Liver (tissue), 9 donors: ENCODE results near the gene AXIN1. TPM values are rescaled to one million over a fixed set of nuclear protein-coding genes. Genes with fewer than 3 reads are reported as not detected.
A peak's percentile ranks its signal among the peaks of the same experiment; 100 is the strongest.

Experiments used
- DNase-seq: peaks from one replicate; pipeline ENCODE4 v3.0.0-alpha.2; 2017; ENCODE audit warnings: low spot score
- H3K27ac ChIP-seq, 2 donors: one replicate each; pipeline ENCODE4 v1.7.0; 2013; ENCODE audit warnings: inconsistent platforms in 2 of 2, low read length in 2 of 2, control low read depth in 1 of 2, low read depth in 1 of 2, mild to moderate bottlenecking in 1 of 2
- H3K27me3 ChIP-seq, 4 donors: one replicate each; pipeline versions ENCODE4 v1.6.1 to v1.7.0; 2013; ENCODE audit warnings: low read length in 3 of 4, inconsistent platforms in 1 of 4, mild to moderate bottlenecking in 1 of 4, moderate library complexity in 1 of 4; ENCODE audit not compliant: control insufficient read depth in 4 of 4, insufficient read depth in 4 of 4
- H3K36me3 ChIP-seq, 4 donors: one replicate each; pipeline versions ENCODE4 v1.6.1 to v1.7.0; 2013; ENCODE audit warnings: low read length in 3 of 4, mild to moderate bottlenecking in 3 of 4, low read depth in 1 of 4, moderate library complexity in 1 of 4; ENCODE audit not compliant: control insufficient read depth in 4 of 4, insufficient read depth in 3 of 4
- H3K4me1 ChIP-seq, 4 donors: one replicate each; pipeline versions ENCODE4 v1.6.1 to v1.7.0; 2013; ENCODE audit warnings: low read length in 3 of 4, mild to moderate bottlenecking in 3 of 4, moderate library complexity in 1 of 4; ENCODE audit not compliant: control insufficient read depth in 4 of 4, insufficient read depth in 4 of 4
- H3K4me3 ChIP-seq, 3 donors: one replicate each; pipeline versions ENCODE4 v1.6.1 to v1.7.0; 2013; ENCODE audit warnings: low read length in 3 of 3, control low read depth in 1 of 3, low read depth in 1 of 3, mild to moderate bottlenecking in 1 of 3
- H3K9ac ChIP-seq, 2 donors: one replicate each; pipeline ENCODE4 v1.7.0; 2013; ENCODE audit warnings: low read length in 2 of 2, mild to moderate bottlenecking in 2 of 2, moderate library complexity in 2 of 2, control low read depth in 1 of 2, low read depth in 1 of 2
- H3K9me3 ChIP-seq, 4 donors: one replicate each; pipeline versions ENCODE4 v1.6.1 to v1.7.0; 2013; ENCODE audit warnings: low read length in 3 of 4; ENCODE audit not compliant: control insufficient read depth in 4 of 4
- ATF3 ChIP-seq: IDR thresholded peaks from 2 replicates; pipeline ENCODE4 v1.6.1; 2016; ENCODE audit warnings: antibody characterized with exemption
- CTCF ChIP-seq: fragments of 150-350 bp; IDR thresholded peaks from 2 replicates; pipeline ENCODE4 v1.5.1; 2017; ENCODE audit warnings: improper control_type of control experiment, low read depth, low read length; ENCODE audit not compliant: missing input control
- EGR1 ChIP-seq, 2 donors: IDR thresholded peaks; 2 replicates each; pipeline ENCODE4 v1.6.1; 2016 to 2018; ENCODE audit warnings: antibody characterized with exemption in 2 of 2, low read depth in 2 of 2
- FOXA1 ChIP-seq: IDR thresholded peaks from 2 replicates; pipeline ENCODE4 v1.6.1; 2016; ENCODE audit warnings: antibody characterized with exemption
- FOXA2 ChIP-seq: IDR thresholded peaks from 2 replicates; pipeline ENCODE4 v1.6.1; 2016; ENCODE audit warnings: antibody characterized with exemption
- GABPA ChIP-seq, 2 donors: IDR thresholded peaks in 1 of 2; conservative IDR thresholded peaks in 1 of 2; 2 replicates each; pipeline ENCODE4 v1.6.1; 2016; ENCODE audit warnings: antibody characterized with exemption in 2 of 2, mild to moderate bottlenecking in 1 of 2, moderate library complexity in 1 of 2
- HNF4A ChIP-seq, 2 donors: conservative IDR thresholded peaks; 2 replicates each; pipeline ENCODE4 v1.6.1; 2016; ENCODE audit warnings: antibody characterized with exemption in 2 of 2, mild to moderate bottlenecking in 2 of 2
- HNF4G ChIP-seq: IDR thresholded peaks from 2 replicates; pipeline ENCODE4 v1.6.1; 2016; ENCODE audit warnings: antibody characterized with exemption
- NR2F2 ChIP-seq: IDR thresholded peaks from 2 replicates; pipeline ENCODE4 v1.6.1; 2016; ENCODE audit warnings: antibody characterized with exemption
- RAD21 ChIP-seq, 2 donors: IDR thresholded peaks; 2 replicates each; pipeline ENCODE4 v1.6.1; 2016; ENCODE audit warnings: antibody characterized with exemption in 2 of 2, mild to moderate bottlenecking in 2 of 2
- RXRA ChIP-seq, 2 donors: IDR thresholded peaks; 2 replicates each; pipeline ENCODE4 v1.6.1; 2017 to 2018; ENCODE audit warnings: antibody characterized with exemption in 2 of 2, mild to moderate bottlenecking in 1 of 2
- SP1 ChIP-seq: IDR thresholded peaks from 2 replicates; pipeline ENCODE4 v1.6.1; 2018; ENCODE audit warnings: antibody characterized with exemption, mild to moderate bottlenecking
- TAF1 ChIP-seq: conservative IDR thresholded peaks from 2 replicates; pipeline ENCODE4 v1.6.1; 2016; ENCODE audit warnings: antibody characterized with exemption, mild to moderate bottlenecking
- YY1 ChIP-seq: IDR thresholded peaks from 2 replicates; pipeline ENCODE4 v1.6.1; 2016; ENCODE audit warnings: antibody characterized with exemption, mild to moderate bottlenecking
- WGBS: extraction: QIAGEN DNeasy Blood & Tissue Kit; methylation state at CpG from one replicate; pipeline ENCODE4 v1.1.7; 2013; 5-methylcytosine and 5-hydroxymethylcytosine counted together
- polyA plus RNA-seq, 2 donors: library from polyadenylated mRNA; stranded (reverse) in 1 of 2; unstranded in 1 of 2; fragments of 200-250 nt in 1 of 2; fragments of >200 nt in 1 of 2; fragmentation: Nextera tagmentation in 1 of 2; extraction: Ambion mirVana in 1 of 2; gene quantifications; one replicate each; pipeline versions ENCODE4 v1.2.1 to v1.2.3, GENCODE V29; 2013 to 2015
- total RNA-seq, 2 donors: library from RNA; depleted of rRNA; stranded (reverse); fragments of >200 nt; gene quantifications; one replicate each; pipeline ENCODE4 v1.2.3, GENCODE V29; 2014
- TF ChIP-seq, protein P1 (sequence below): IDR thresholded peaks from 2 replicates; pipeline ENCODE4 v1.6.1; 2016; ENCODE audit warnings: antibody characterized with exemption
- TF ChIP-seq, protein P2 (sequence below): IDR thresholded peaks from 2 replicates; pipeline ENCODE4 v1.6.1; 2016; ENCODE audit warnings: antibody characterized with exemption
- TF ChIP-seq, protein P3 (sequence below): IDR thresholded peaks from 2 replicates; pipeline ENCODE4 v1.6.1; 2016; ENCODE audit warnings: antibody characterized with exemption, mild to moderate bottlenecking
- donor health status: healthy.
- donor health status: healthy.
- donor health status: healthy.
- donor health status: healthy.
- donor health status: healthy.

The AXIN1 gene
- total and polyA plus RNA-seq, 4 donors, result 2.0 to 10.3 (median 7.9) TPM

GRCh38 chr16:370443-370842 is 17.9 kb upstream of the AXIN1 start, which contains the start of gene MRPL28:
Gene MRPL28 (minus strand): TSS chr16:370538. CDS start chr16:370218, 320 bp downstream.
- Histone ChIP-seq H3K9ac (peak within 1 kb of the TSS in 1 of 2 donors; percentile 16), H3K4me3 (peak within 1 kb of the TSS in 2 of 3 donors; percentile 58 to 73), H3K27me3 (no peaks in the 10 kb centered on the region), H3K36me3 (peaks cover 2 to 42% (median 13%) of the 10 kb centered on the region in 4 donors), H3K27ac (no peak within 1 kb of the TSS), H3K9me3 (no peaks in the 10 kb centered on the region), H3K4me1 (peaks cover 4 to 18% (median 15%) of the 10 kb centered on the region in 4 donors)
- peak; percentile 97 for DNase-seq
- under 1% methylated on average over 30 of the region's 30 CpGs for WGBS
- TF ChIP-seq RXRA (IDR thresholded peaks at IDR 0.05) (peak in 1 of 2 donors; percentile 12), GABPA (IDR thresholded peaks at IDR 0.05 in 1 of 2, conservative IDR thresholded peaks at IDR 0.05 in 1 of 2) (peak; percentile 91 to 95), TAF1 (no peak), NR2F2 (no peak), ATF3 (no peak), RAD21 (IDR thresholded peaks at IDR 0.05) (no peak), SP1 (peak; percentile 79)
- TF ChIP-seq, protein P1, sequence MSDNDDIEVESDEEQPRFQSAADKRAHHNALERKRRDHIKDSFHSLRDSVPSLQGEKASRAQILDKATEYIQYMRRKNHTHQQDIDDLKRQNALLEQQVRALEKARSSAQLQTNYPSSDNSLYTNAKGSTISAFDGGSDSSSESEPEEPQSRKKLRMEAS, result no peak

GRCh38 chr16:369866-370436 is 17.4 kb upstream of the AXIN1 start:
- Histone ChIP-seq H3K27ac (no peak overlapping the region), H3K4me1 (peaks cover 4 to 18% (median 15%) of the 10 kb centered on the region in 4 donors), H3K9me3 (no peaks in the 10 kb centered on the region), H3K27me3 (no peaks in the 10 kb centered on the region), H3K9ac (no peak overlapping the region), H3K4me3 (peak overlapping the region in 2 of 3 donors; percentile 58 to 73), H3K36me3 (peaks cover 2 to 39% (median 11%) of the 10 kb centered on the region in 4 donors)
- no peak for DNase-seq
- TF ChIP-seq ATF3 (no peak), TAF1 (no peak), HNF4A (conservative IDR thresholded peaks at IDR 0.05) (no peak), HNF4G (no peak), CTCF (no peak), SP1 (no peak)
- WGBS, result 31% methylated on average over 44 of the region's 44 CpGs

DNA sequence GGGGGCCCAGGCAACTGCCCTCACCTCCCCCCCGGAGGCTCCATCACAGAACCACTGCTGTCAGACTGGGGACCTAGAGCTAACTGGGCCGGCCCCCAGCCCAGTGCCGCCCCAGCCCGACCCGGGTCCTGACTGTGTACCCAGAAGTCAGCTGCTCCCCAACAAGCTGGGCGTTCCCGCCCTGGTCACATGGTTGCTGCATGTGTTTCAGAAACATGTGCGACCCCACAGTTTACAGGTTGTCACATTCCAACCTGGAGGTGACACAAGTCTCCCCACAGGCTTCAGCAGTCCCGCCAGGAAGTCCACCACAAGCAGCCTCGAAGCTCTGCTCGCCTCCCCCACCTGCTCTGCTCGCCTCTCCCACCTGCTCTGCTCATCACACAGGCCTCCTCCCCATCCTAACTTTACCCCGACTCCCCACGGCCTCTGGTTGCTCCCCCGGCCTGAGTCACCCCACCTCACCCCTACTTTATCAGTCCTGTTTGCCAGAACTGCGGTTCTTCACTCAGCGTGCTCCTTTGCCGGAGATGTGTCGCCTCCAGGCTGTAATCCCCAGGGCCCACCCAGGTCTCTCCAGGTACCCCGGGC is 16.8 kb upstream of the AXIN1 start:
- no peak overlapping the region for H3K27ac ChIP-seq
- DNase-seq, result no peak
- no peak overlapping the region for H3K4me3 ChIP-seq
- peaks cover 4 to 18% (median 15%) of the 10 kb centered on the region in 4 donors for H3K4me1 ChIP-seq
- 93% methylated on average over 20 of the region's 20 CpGs for WGBS
- H3K9me3 ChIP-seq, result no peaks in the 10 kb centered on the region
- peaks cover 0 to 33% (median 9%) of the 10 kb centered on the region in 4 donors for H3K36me3 ChIP-seq
- no peaks in the 10 kb centered on the region for H3K27me3 ChIP-seq
- no peak overlapping the region for H3K9ac ChIP-seq
- TF ChIP-seq HNF4G (no peak), SP1 (no peak), EGR1 (IDR thresholded peaks at IDR 0.05; ENCODE audit: low read depth in 2 of 2) (no peak), RAD21 (IDR thresholded peaks at IDR 0.05) (no peak), HNF4A (conservative IDR thresholded peaks at IDR 0.05) (no peak), FOXA2 (no peak), FOXA1 (no peak), ATF3 (no peak), TAF1 (no peak), YY1 (no peak)
- TF ChIP-seq, protein P1, result no peak
- TF ChIP-seq, protein P2, sequence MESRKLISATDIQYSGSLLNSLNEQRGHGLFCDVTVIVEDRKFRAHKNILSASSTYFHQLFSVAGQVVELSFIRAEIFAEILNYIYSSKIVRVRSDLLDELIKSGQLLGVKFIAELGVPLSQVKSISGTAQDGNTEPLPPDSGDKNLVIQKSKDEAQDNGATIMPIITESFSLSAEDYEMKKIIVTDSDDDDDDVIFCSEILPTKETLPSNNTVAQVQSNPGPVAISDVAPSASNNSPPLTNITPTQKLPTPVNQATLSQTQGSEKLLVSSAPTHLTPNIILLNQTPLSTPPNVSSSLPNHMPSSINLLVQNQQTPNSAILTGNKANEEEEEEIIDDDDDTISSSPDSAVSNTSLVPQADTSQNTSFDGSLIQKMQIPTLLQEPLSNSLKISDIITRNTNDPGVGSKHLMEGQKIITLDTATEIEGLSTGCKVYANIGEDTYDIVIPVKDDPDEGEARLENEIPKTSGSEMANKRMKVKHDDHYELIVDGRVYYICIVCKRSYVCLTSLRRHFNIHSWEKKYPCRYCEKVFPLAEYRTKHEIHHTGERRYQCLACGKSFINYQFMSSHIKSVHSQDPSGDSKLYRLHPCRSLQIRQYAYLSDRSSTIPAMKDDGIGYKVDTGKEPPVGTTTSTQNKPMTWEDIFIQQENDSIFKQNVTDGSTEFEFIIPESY, result no peak
- TF ChIP-seq, protein P3, sequence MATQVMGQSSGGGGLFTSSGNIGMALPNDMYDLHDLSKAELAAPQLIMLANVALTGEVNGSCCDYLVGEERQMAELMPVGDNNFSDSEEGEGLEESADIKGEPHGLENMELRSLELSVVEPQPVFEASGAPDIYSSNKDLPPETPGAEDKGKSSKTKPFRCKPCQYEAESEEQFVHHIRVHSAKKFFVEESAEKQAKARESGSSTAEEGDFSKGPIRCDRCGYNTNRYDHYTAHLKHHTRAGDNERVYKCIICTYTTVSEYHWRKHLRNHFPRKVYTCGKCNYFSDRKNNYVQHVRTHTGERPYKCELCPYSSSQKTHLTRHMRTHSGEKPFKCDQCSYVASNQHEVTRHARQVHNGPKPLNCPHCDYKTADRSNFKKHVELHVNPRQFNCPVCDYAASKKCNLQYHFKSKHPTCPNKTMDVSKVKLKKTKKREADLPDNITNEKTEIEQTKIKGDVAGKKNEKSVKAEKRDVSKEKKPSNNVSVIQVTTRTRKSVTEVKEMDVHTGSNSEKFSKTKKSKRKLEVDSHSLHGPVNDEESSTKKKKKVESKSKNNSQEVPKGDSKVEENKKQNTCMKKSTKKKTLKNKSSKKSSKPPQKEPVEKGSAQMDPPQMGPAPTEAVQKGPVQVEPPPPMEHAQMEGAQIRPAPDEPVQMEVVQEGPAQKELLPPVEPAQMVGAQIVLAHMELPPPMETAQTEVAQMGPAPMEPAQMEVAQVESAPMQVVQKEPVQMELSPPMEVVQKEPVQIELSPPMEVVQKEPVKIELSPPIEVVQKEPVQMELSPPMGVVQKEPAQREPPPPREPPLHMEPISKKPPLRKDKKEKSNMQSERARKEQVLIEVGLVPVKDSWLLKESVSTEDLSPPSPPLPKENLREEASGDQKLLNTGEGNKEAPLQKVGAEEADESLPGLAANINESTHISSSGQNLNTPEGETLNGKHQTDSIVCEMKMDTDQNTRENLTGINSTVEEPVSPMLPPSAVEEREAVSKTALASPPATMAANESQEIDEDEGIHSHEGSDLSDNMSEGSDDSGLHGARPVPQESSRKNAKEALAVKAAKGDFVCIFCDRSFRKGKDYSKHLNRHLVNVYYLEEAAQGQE, result no peak
